Measurements from ENCODE around the gene SMIM45.
A peak's percentile ranks its signal among the peaks of the same experiment; 100 is the strongest.

SMIM45 gene

DNA sequence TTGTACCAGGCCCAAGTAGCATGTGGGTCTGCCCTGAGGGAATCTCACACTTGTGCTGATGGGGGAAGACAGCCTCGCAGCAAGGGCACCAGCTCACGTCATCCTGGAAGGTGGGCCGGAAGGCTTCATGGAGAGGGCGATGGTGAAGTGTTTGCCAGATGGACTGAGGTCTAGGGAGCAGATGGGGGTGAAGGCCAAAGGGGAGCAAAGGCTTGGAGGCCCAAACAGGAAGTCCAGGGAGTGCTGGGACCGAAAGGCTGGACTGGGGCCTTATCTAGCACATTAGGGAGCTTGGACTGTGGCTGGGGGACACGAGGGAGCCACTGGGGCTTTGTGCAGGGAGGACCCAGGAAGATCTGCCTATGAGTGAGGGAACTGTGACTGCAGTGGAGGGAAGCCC, 24.1 kb upstream of the SMIM45 start:
- H3K4me3 Mint-ChIP-seq, result peak overlapping the region; percentile 64

More for the DNA sequence above, 24.1 kb upstream of the SMIM45 start:
- no peaks in the 10 kb centered on the region for H3K36me3 Mint-ChIP-seq
- no peak overlapping the region for H3K27ac Mint-ChIP-seq
- DNase-seq (ENCODE audit: low spot score) (no peak), ATAC-seq (no peak)
- no peaks in the 10 kb centered on the region for H3K9me3 Mint-ChIP-seq
- peaks cover 15% of the 10 kb centered on the region for H3K4me1 Mint-ChIP-seq
- H3K27me3 Mint-ChIP-seq (ENCODE audit: low read depth), result peaks cover 71% of the 10 kb centered on the region
- ChIA-PET CTCF (interaction anchor here (1.3 to 6.8 kb wide), 8 partner anchors 8 to 231 kb away, joined by 3 to 143 read pairs (median 8); partner anchors contain the start of genes CENPM and SMIM45), POLR2A (no interaction called here)
- TF ChIP-seq ZNF396 (CRISPR knock-in tag; IDR thresholded peaks at IDR 0.05; ENCODE audit: borderline replicate concordance) (no peak), ZNF425 (CRISPR knock-in tag; conservative IDR thresholded peaks at IDR 0.05) (no peak), KAT7 (CRISPR knock-in tag; IDR thresholded peaks at IDR 0.05; ENCODE audit: borderline replicate concordance) (no peak), MLX (CRISPR knock-in tag; IDR thresholded peaks at IDR 0.05) (no peak), MAX (CRISPR knock-in tag; IDR thresholded peaks at IDR 0.05) (no peak), SOX15 (CRISPR knock-in tag; IDR thresholded peaks at IDR 0.05) (no peak), HMGXB4 (CRISPR knock-in tag; IDR thresholded peaks at IDR 0.05) (no peak)
- TF ChIP-seq, protein P1, sequence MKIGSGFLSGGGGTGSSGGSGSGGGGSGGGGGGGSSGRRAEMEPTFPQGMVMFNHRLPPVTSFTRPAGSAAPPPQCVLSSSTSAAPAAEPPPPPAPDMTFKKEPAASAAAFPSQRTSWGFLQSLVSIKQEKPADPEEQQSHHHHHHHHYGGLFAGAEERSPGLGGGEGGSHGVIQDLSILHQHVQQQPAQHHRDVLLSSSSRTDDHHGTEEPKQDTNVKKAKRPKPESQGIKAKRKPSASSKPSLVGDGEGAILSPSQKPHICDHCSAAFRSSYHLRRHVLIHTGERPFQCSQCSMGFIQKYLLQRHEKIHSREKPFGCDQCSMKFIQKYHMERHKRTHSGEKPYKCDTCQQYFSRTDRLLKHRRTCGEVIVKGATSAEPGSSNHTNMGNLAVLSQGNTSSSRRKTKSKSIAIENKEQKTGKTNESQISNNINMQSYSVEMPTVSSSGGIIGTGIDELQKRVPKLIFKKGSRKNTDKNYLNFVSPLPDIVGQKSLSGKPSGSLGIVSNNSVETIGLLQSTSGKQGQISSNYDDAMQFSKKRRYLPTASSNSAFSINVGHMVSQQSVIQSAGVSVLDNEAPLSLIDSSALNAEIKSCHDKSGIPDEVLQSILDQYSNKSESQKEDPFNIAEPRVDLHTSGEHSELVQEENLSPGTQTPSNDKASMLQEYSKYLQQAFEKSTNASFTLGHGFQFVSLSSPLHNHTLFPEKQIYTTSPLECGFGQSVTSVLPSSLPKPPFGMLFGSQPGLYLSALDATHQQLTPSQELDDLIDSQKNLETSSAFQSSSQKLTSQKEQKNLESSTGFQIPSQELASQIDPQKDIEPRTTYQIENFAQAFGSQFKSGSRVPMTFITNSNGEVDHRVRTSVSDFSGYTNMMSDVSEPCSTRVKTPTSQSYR (CRISPR knock-in tag; IDR thresholded peaks at IDR 0.05), result no peak
- TF ChIP-seq, protein P2, sequence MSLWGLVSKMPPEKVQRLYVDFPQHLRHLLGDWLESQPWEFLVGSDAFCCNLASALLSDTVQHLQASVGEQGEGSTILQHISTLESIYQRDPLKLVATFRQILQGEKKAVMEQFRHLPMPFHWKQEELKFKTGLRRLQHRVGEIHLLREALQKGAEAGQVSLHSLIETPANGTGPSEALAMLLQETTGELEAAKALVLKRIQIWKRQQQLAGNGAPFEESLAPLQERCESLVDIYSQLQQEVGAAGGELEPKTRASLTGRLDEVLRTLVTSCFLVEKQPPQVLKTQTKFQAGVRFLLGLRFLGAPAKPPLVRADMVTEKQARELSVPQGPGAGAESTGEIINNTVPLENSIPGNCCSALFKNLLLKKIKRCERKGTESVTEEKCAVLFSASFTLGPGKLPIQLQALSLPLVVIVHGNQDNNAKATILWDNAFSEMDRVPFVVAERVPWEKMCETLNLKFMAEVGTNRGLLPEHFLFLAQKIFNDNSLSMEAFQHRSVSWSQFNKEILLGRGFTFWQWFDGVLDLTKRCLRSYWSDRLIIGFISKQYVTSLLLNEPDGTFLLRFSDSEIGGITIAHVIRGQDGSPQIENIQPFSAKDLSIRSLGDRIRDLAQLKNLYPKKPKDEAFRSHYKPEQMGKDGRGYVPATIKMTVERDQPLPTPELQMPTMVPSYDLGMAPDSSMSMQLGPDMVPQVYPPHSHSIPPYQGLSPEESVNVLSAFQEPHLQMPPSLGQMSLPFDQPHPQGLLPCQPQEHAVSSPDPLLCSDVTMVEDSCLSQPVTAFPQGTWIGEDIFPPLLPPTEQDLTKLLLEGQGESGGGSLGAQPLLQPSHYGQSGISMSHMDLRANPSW (CRISPR knock-in tag; conservative IDR thresholded peaks at IDR 0.05; ENCODE audit: low read depth), result no peak
- TF ChIP-seq, protein P3, sequence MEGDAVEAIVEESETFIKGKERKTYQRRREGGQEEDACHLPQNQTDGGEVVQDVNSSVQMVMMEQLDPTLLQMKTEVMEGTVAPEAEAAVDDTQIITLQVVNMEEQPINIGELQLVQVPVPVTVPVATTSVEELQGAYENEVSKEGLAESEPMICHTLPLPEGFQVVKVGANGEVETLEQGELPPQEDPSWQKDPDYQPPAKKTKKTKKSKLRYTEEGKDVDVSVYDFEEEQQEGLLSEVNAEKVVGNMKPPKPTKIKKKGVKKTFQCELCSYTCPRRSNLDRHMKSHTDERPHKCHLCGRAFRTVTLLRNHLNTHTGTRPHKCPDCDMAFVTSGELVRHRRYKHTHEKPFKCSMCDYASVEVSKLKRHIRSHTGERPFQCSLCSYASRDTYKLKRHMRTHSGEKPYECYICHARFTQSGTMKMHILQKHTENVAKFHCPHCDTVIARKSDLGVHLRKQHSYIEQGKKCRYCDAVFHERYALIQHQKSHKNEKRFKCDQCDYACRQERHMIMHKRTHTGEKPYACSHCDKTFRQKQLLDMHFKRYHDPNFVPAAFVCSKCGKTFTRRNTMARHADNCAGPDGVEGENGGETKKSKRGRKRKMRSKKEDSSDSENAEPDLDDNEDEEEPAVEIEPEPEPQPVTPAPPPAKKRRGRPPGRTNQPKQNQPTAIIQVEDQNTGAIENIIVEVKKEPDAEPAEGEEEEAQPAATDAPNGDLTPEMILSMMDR (IDR thresholded peaks at IDR 0.05), result no peak
- TF ChIP-seq, protein P4, sequence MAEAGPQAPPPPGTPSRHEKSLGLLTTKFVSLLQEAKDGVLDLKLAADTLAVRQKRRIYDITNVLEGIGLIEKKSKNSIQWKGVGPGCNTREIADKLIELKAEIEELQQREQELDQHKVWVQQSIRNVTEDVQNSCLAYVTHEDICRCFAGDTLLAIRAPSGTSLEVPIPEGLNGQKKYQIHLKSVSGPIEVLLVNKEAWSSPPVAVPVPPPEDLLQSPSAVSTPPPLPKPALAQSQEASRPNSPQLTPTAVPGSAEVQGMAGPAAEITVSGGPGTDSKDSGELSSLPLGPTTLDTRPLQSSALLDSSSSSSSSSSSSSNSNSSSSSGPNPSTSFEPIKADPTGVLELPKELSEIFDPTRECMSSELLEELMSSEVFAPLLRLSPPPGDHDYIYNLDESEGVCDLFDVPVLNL (CRISPR knock-in tag; IDR thresholded peaks at IDR 0.05; ENCODE audit: borderline replicate concordance, low read depth), result no peak
